ENCODE data around the gene CD38. TPM values are rescaled to one million over a fixed set of nuclear protein-coding genes. Genes with fewer than 3 reads are reported as not detected.

CD38 gene
- total and polyA plus RNA-seq, 11 donors = 1.0 to 12.4 (median 2.8) TPM

DNA sequence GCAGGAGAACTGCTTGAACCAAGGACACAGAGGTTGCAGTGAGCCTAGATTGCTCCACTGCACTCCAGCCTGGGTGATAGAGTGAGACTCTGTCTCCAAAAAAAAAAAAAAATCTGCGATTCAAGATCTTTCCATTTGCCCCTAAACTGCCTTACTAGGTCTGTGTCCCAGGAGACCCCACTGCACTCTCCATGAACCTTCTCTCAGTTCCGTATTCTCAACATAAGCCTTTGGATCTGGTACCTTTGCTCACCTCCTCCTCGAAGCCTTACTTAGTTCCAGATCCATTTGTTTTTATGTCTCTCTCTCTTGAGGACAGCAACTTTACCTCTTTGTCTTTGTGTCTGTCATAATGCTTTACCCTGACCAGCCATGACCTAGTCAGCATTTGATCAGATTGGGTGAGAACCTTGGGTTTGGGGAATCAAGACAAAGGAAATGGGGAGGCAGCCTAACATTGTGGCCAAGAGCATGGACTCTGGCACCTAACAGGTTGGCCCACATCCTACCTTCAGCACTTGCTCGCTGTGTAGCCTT is 41.5 kb upstream of the CD38 start:
- TF ChIP-seq, protein P1, sequence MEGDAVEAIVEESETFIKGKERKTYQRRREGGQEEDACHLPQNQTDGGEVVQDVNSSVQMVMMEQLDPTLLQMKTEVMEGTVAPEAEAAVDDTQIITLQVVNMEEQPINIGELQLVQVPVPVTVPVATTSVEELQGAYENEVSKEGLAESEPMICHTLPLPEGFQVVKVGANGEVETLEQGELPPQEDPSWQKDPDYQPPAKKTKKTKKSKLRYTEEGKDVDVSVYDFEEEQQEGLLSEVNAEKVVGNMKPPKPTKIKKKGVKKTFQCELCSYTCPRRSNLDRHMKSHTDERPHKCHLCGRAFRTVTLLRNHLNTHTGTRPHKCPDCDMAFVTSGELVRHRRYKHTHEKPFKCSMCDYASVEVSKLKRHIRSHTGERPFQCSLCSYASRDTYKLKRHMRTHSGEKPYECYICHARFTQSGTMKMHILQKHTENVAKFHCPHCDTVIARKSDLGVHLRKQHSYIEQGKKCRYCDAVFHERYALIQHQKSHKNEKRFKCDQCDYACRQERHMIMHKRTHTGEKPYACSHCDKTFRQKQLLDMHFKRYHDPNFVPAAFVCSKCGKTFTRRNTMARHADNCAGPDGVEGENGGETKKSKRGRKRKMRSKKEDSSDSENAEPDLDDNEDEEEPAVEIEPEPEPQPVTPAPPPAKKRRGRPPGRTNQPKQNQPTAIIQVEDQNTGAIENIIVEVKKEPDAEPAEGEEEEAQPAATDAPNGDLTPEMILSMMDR (IDR thresholded peaks at IDR 0.05) = no peak
- no peak for TF ChIP-seq POLR2A (IDR thresholded peaks at IDR 0.05)
- peaks cover 0 to 6% (median 0%) of the 10 kb centered on the region in 12 donors for H3K9me3 ChIP-seq
- H3K27ac ChIP-seq = no peak overlapping the region
- no peak for DNase-seq
- intact Hi-C loops (cut with DNase I) = loop anchor here in 2 of 10 donors (10.0 kb wide), 2 partner anchors 148 to 268 kb away; no protein-coding TSS in a partner anchor
- H3K4me3 ChIP-seq = no peak overlapping the region
- 72 to 96% (median 84%) methylated on average over 4 of the region's 4 CpGs for WGBS, 4 donors
- H3K36me3 ChIP-seq = no peaks in the 10 kb centered on the region
- no peaks in the 10 kb centered on the region for H3K4me1 ChIP-seq
- no peak for ATAC-seq
- no peaks in the 10 kb centered on the region for H3K27me3 ChIP-seq

DNA sequence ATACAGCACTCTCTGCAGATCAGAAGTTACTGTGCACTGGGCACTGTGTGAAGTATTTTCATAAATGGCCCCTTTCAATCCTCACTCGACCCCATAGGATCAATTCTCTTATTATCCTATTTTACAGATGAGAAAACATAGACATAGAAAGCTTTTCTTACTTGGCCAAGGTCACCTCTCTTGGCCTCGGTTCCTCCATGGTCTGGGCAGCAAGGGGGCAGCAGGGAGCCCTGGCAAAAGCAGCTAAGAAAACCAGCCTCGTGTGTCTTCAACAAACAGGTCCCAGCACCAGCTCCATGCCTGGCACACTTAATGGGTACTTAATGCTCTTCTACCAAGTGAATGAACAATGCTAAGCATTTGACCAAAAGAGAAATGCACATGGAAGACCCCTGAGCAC is 40.9 kb upstream of the CD38 start:
- peaks cover 0 to 13% (median 0%) of the 10 kb centered on the region in 12 donors for H3K9me3 ChIP-seq
- ATAC-seq = no peak
- intact Hi-C loops (cut with DNase I) = loop anchor here in 2 of 10 donors (10.0 kb wide), 2 partner anchors 148 to 268 kb away; no protein-coding TSS in a partner anchor
- H3K4me3 ChIP-seq = no peak overlapping the region
- H3K4me1 ChIP-seq = no peaks in the 10 kb centered on the region
- no peak for DNase-seq
- WGBS, 4 donors = 63 to 80% (median 71%) methylated on average over 3 of the region's 3 CpGs
- H3K36me3 ChIP-seq = no peaks in the 10 kb centered on the region
- TF ChIP-seq POLR2A (IDR thresholded peaks at IDR 0.05) = no peak
- TF ChIP-seq, protein P1 (IDR thresholded peaks at IDR 0.05) = peak in 1 of 12 donors; percentile 6
- no peaks in the 10 kb centered on the region for H3K27me3 ChIP-seq
- H3K27ac ChIP-seq = no peak overlapping the region

DNA sequence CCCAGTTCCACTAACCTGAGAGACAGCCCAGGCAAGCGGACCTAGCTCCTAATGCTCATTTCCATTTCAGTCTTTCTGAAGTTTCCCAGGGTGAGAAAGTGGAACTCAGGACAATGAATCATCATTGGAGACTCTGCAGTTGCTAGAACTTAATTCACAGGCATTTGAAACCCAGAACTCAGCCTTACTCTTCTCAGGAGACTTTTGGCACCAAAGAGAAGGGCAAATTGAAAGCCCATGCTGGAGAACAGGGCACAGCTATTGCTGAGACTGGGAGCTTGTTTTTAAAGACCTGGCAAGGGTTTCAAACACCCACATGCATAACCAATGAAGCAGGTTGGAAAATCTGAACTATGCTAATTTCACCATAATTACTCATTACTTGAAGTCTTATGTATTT is 39.3 kb upstream of the CD38 start:
- H3K9me3 ChIP-seq = peaks cover 0 to 16% (median 0%) of the 10 kb centered on the region in 12 donors
- ATAC-seq (no peak), DNase-seq (no peak)
- H3K36me3 ChIP-seq = no peaks in the 10 kb centered on the region
- intact Hi-C loops (cut with DNase I) = loop anchor here in 2 of 10 donors (10.0 kb wide), 2 partner anchors 146 to 266 kb away; no protein-coding TSS in a partner anchor
- H3K4me1 ChIP-seq = no peaks in the 10 kb centered on the region
- no peak overlapping the region for H3K27ac ChIP-seq
- TF ChIP-seq, protein P1 (IDR thresholded peaks at IDR 0.05) = no peak
- no peak for TF ChIP-seq POLR2A (IDR thresholded peaks at IDR 0.05)
- 82 to 100% (median 95%) methylated on average over 1 of the region's 1 CpG for WGBS, 4 donors
- H3K4me3 ChIP-seq = no peak overlapping the region
- no peaks in the 10 kb centered on the region for H3K27me3 ChIP-seq

DNA sequence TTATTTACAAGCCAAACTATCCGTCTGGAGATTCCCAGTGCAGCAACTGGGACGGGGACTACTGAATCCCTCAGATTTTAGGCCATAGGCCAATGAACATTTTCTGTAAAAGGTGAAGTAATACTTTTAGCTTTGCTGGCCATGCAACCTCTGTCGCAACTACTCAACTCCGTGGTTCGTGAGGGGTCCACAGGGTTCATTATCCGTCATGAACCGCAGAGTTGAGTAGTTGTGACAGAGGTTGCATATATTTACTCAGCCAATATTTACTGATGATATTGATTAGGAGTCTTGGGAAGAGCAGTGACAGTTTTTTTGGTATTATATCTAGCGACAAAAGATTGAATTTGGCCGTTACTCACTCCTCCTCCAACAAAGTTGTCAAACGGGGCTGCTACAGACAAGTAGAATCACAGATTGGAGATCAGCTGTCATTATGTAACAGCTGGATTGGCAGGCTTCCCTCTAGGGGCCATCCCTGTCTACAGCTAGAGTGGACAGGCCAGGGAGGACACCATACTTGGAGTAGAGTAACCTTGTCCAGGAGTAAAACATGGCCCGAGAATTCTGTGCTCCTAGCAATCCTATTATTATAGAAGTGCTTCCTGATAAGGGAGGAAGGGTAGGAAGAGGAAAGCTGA is 37.2 kb upstream of the CD38 start:
- H3K27me3 ChIP-seq = no peaks in the 10 kb centered on the region
- H3K4me1 ChIP-seq = no peaks in the 10 kb centered on the region
- ATAC-seq (no peak), DNase-seq (no peak)
- WGBS, 4 donors = 67 to 83% (median 78%) methylated on average over 11 of the region's 11 CpGs
- H3K9me3 ChIP-seq = peaks cover 0 to 16% (median 0%) of the 10 kb centered on the region in 12 donors
- no peaks in the 10 kb centered on the region for H3K36me3 ChIP-seq
- no peak for TF ChIP-seq POLR2A (IDR thresholded peaks at IDR 0.05)
- TF ChIP-seq, protein P1 (IDR thresholded peaks at IDR 0.05) = no peak
- H3K4me3 ChIP-seq = no peak overlapping the region
- intact Hi-C loops (cut with DNase I) = no loop called here
- no peak overlapping the region for H3K27ac ChIP-seq

All from heart left ventricle (tissue), 16 donors.